ENCODE measurements around the gene MTIF2. TPM values are rescaled to one million over a fixed set of nuclear protein-coding genes. Genes with fewer than 3 reads are reported as not detected.

Gene MTIF2
- total and polyA plus RNA-seq, 2 experiments from 2014 or later, result 17.4 to 30.2 TPM

- WGBS (ENCODE audit: low lambda C conversion rate, missing lambda C conversion rate), result 87% methylated on average over 2 of the region's 2 CpGs
- H3K36me3 ChIP-seq (replicated peaks; ENCODE audit: insufficient read depth, low read depth), result no peaks in the 10 kb centered on the region
- no peaks in the 10 kb centered on the region for H3K4me1 ChIP-seq (ENCODE audit: insufficient read depth)
- H3K4me3 ChIP-seq, result no peak overlapping the region
- H3K9me3 ChIP-seq (ENCODE audit: low read depth), result no peaks in the 10 kb centered on the region
- no peak overlapping the region for H3K27ac ChIP-seq
- TF ChIP-seq EZH2 (IDR thresholded peaks at IDR 0.05; ENCODE audit: borderline replicate concordance), result no peak
- TF ChIP-seq EZH2phosphoT487 (IDR thresholded peaks at IDR 0.05; ENCODE audit: low read depth, severe bottlenecking, unreplicated experiment), result no peak
- TF ChIP-seq, protein P1, sequence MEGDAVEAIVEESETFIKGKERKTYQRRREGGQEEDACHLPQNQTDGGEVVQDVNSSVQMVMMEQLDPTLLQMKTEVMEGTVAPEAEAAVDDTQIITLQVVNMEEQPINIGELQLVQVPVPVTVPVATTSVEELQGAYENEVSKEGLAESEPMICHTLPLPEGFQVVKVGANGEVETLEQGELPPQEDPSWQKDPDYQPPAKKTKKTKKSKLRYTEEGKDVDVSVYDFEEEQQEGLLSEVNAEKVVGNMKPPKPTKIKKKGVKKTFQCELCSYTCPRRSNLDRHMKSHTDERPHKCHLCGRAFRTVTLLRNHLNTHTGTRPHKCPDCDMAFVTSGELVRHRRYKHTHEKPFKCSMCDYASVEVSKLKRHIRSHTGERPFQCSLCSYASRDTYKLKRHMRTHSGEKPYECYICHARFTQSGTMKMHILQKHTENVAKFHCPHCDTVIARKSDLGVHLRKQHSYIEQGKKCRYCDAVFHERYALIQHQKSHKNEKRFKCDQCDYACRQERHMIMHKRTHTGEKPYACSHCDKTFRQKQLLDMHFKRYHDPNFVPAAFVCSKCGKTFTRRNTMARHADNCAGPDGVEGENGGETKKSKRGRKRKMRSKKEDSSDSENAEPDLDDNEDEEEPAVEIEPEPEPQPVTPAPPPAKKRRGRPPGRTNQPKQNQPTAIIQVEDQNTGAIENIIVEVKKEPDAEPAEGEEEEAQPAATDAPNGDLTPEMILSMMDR (IDR thresholded peaks at IDR 0.05; ENCODE audit: poor library complexity), result no peak
- no peaks in the 10 kb centered on the region for H3K9me2 ChIP-seq (replicated peaks; ENCODE audit: insufficient read depth)
- no peak overlapping the region for H2AFZ ChIP-seq
- H3K79me2 ChIP-seq, result no peaks in the 10 kb centered on the region
- DNase-seq (ENCODE audit: low spot score), result no peak
- H3K4me2 ChIP-seq, result no peak overlapping the region
- H3K27me3 ChIP-seq, result no peaks in the 10 kb centered on the region
- no peaks in the 10 kb centered on the region for H4K20me1 ChIP-seq (ENCODE audit: insufficient read depth, poor library complexity, severe bottlenecking)
Observed at GRCh38 chr2:55309446-55309845, 40.4 kb upstream of the MTIF2 start.

DNA sequence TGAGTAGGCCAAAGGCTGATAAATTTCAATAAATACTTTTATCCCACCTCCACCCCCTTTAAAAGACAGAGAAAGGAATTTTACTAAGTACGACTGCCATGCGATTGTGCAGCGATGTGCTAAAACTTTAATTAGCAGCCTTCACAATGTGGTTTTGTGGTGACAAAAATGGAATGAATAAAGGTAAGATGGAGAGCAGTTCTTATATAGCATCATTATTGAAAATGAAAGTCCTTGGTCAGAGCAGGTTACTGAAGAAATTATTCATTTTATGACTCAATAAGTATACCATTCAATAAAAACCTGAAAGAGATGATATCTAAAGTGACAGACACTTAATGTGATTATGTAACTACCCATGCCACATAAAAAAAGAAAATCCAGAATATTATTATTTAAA, 33.2 kb upstream of the MTIF2 start:
- no peaks in the 10 kb centered on the region for H3K27me3 ChIP-seq
- no peak overlapping the region for H2AFZ ChIP-seq
- H3K4me2 ChIP-seq, result no peak overlapping the region
- H3K4me3 ChIP-seq, result no peak overlapping the region
- H3K9me2 ChIP-seq (replicated peaks; ENCODE audit: insufficient read depth), result no peaks in the 10 kb centered on the region
- no peaks in the 10 kb centered on the region for H4K20me1 ChIP-seq (ENCODE audit: insufficient read depth, poor library complexity, severe bottlenecking)
- H3K4me1 ChIP-seq (ENCODE audit: insufficient read depth), result no peaks in the 10 kb centered on the region
- no peak for DNase-seq (ENCODE audit: low spot score)
- H3K9me3 ChIP-seq (ENCODE audit: low read depth), result no peaks in the 10 kb centered on the region
- WGBS (ENCODE audit: low lambda C conversion rate, missing lambda C conversion rate), result 100% methylated on average over 3 of the region's 3 CpGs
- no peak for TF ChIP-seq EZH2phosphoT487 (IDR thresholded peaks at IDR 0.05; ENCODE audit: low read depth, severe bottlenecking, unreplicated experiment)
- no peak overlapping the region for H3K27ac ChIP-seq
- no peaks in the 10 kb centered on the region for H3K79me2 ChIP-seq
- no peaks in the 10 kb centered on the region for H3K36me3 ChIP-seq (replicated peaks; ENCODE audit: insufficient read depth, low read depth)

- no peak overlapping the region for H3K4me3 ChIP-seq
- TF ChIP-seq EZH2 (IDR thresholded peaks at IDR 0.05; ENCODE audit: borderline replicate concordance), result no peak
- no peak for TF ChIP-seq EZH2phosphoT487 (IDR thresholded peaks at IDR 0.05; ENCODE audit: low read depth, severe bottlenecking, unreplicated experiment)
- TF ChIP-seq, protein P1 (IDR thresholded peaks at IDR 0.05; ENCODE audit: poor library complexity), result no peak
- H3K79me2 ChIP-seq, result no peaks in the 10 kb centered on the region
- no peaks in the 10 kb centered on the region for H3K27me3 ChIP-seq
- no peaks in the 10 kb centered on the region for H3K9me2 ChIP-seq (replicated peaks; ENCODE audit: insufficient read depth)
- H3K4me1 ChIP-seq (ENCODE audit: insufficient read depth), result no peaks in the 10 kb centered on the region
- H3K36me3 ChIP-seq (replicated peaks; ENCODE audit: insufficient read depth, low read depth), result no peaks in the 10 kb centered on the region
- no peak overlapping the region for H3K27ac ChIP-seq
- 97% methylated on average over 1 of the region's 1 CpG for WGBS (ENCODE audit: low lambda C conversion rate, missing lambda C conversion rate)
- no peak overlapping the region for H2AFZ ChIP-seq
- no peaks in the 10 kb centered on the region for H3K9me3 ChIP-seq (ENCODE audit: low read depth)
- no peak for DNase-seq (ENCODE audit: low spot score)
- H4K20me1 ChIP-seq (ENCODE audit: insufficient read depth, poor library complexity, severe bottlenecking), result no peaks in the 10 kb centered on the region
- no peak overlapping the region for H3K4me2 ChIP-seq
Observed at GRCh38 chr2:55301277-55301676, 32.2 kb upstream of the MTIF2 start.

GRCh38 chr2:55296393-55296792, 27.4 kb upstream of the MTIF2 start:
- Histone ChIP-seq H3K9me3 (ENCODE audit: low read depth) (no peaks in the 10 kb centered on the region), H3K36me3 (replicated peaks; ENCODE audit: insufficient read depth, low read depth) (no peaks in the 10 kb centered on the region), H3K4me2 (no peak overlapping the region), H3K9me2 (replicated peaks; ENCODE audit: insufficient read depth) (no peaks in the 10 kb centered on the region), H3K4me1 (ENCODE audit: insufficient read depth) (no peaks in the 10 kb centered on the region), H3K79me2 (no peaks in the 10 kb centered on the region), H3K4me3 (no peak overlapping the region), H4K20me1 (ENCODE audit: insufficient read depth, poor library complexity, severe bottlenecking) (no peaks in the 10 kb centered on the region), H3K27ac (no peak overlapping the region), H3K27me3 (no peaks in the 10 kb centered on the region), H2AFZ (no peak overlapping the region)
- no peak for TF ChIP-seq EZH2 (IDR thresholded peaks at IDR 0.05; ENCODE audit: borderline replicate concordance)
- no peak for DNase-seq (ENCODE audit: low spot score)
